ENCODE measurements around the gene RETN. TPM values are rescaled to one million over a fixed set of nuclear protein-coding genes. Genes with fewer than 3 reads are reported as not detected.

RETN gene
- total and polyA plus RNA-seq, 2 experiments from 2014 or later: not detected

GRCh38 chr19:7691497-7691896, 22.6 kb downstream of the RETN start:
- peaks cover 4% of the 10 kb centered on the region; the same call in 1 of the 2 replicates for H3K9me2 ChIP-seq (ENCODE audit: insufficient read depth)
- H3K27ac Mint-ChIP-seq: no peak overlapping the region
- H3K36me3 Mint-ChIP-seq (ENCODE audit: low read depth): no peaks in the 10 kb centered on the region
- H3K36me3 ChIP-seq (ENCODE audit: insufficient read depth): no peaks in the 10 kb centered on the region
- ATAC-seq (no peak), DNase-seq (ENCODE audit: low spot score) (no peak)
- no peaks in the 10 kb centered on the region for H3F3A ChIP-seq (replicated peaks; ENCODE audit: low read depth)
- H4K20me1 ChIP-seq (replicated peaks; ENCODE audit: insufficient read depth): no peaks in the 10 kb centered on the region
- peaks cover under 1% of the 10 kb centered on the region; the same call in 1 of the 3 replicates for H3K4me1 Mint-ChIP-seq
- no peaks in the 10 kb centered on the region for H3K4me1 ChIP-seq (ENCODE audit: insufficient read depth)
- no peak overlapping the region for H3K4me3 ChIP-seq
- H2AFZ ChIP-seq: no peak overlapping the region
- 0 out of 2 replicates have a peak, but pooled peaks cover 2% of the 10 kb centered on the region for H3K27me3 ChIP-seq (ENCODE audit: insufficient read depth)
- H3K79me2 ChIP-seq (replicated peaks; ENCODE audit: insufficient read depth): no peaks in the 10 kb centered on the region
- no peak overlapping the region for H3K4me2 ChIP-seq
- H3K4me3 Mint-ChIP-seq: no peak overlapping the region
- H3K27me3 Mint-ChIP-seq (ENCODE audit: insufficient read depth, low read depth, poor library complexity): peaks cover 8% of the 10 kb centered on the region
- H3K9me3 Mint-ChIP-seq: no peaks in the 10 kb centered on the region
- TF ChIP-seq EZH2 (IDR thresholded peaks at IDR 0.05; ENCODE audit: low read depth, unreplicated experiment) (no peak), REST (IDR thresholded peaks at IDR 0.05; ENCODE audit: unreplicated experiment) (no peak), CREB1 (CRISPR knock-in tag; IDR thresholded peaks at IDR 0.05; ENCODE audit: low read depth) (no peak), POLR2AphosphoS5 (IDR thresholded peaks at IDR 0.05; ENCODE audit: low read depth) (no peak)
- H3K27ac ChIP-seq (ENCODE audit: low read depth): no peak overlapping the region

- no peak overlapping the region for H3K4me3 ChIP-seq
- H3F3A ChIP-seq (replicated peaks; ENCODE audit: low read depth): no peaks in the 10 kb centered on the region
- Mint-ChIP-seq H3K27me3 (ENCODE audit: insufficient read depth, low read depth, poor library complexity) (peaks cover 6% of the 10 kb centered on the region), H3K36me3 (ENCODE audit: low read depth) (no peaks in the 10 kb centered on the region), H3K4me3 (no peak overlapping the region), H3K9me3 (no peaks in the 10 kb centered on the region; the same call in 2 of the 3 replicates), H3K4me1 (peaks cover 9% of the 10 kb centered on the region; the same call in 2 of the 3 replicates), H3K27ac (no peak overlapping the region)
- no peaks in the 10 kb centered on the region for H3K79me2 ChIP-seq (replicated peaks; ENCODE audit: insufficient read depth)
- peaks cover 4% of the 10 kb centered on the region; the same call in 1 of the 2 replicates for H3K9me2 ChIP-seq (ENCODE audit: insufficient read depth)
- 0 out of 2 replicates have a peak, but pooled peaks cover 4% of the 10 kb centered on the region for H3K4me1 ChIP-seq (ENCODE audit: insufficient read depth)
- H3K27me3 ChIP-seq (ENCODE audit: insufficient read depth): 0 out of 2 replicates have a peak, but pooled peaks cover 2% of the 10 kb centered on the region
- no peak for DNase-seq (ENCODE audit: low spot score)
- H3K4me2 ChIP-seq: no peak overlapping the region
- H3K27ac ChIP-seq (ENCODE audit: low read depth): no peak overlapping the region
- H4K20me1 ChIP-seq (replicated peaks; ENCODE audit: insufficient read depth): no peaks in the 10 kb centered on the region
- no peak overlapping the region for H2AFZ ChIP-seq
- H3K36me3 ChIP-seq (ENCODE audit: insufficient read depth): no peaks in the 10 kb centered on the region
- no peak for ATAC-seq
- TF ChIP-seq EZH2 (IDR thresholded peaks at IDR 0.05; ENCODE audit: low read depth, unreplicated experiment): no peak
- no peak for TF ChIP-seq POLR2AphosphoS5 (IDR thresholded peaks at IDR 0.05; ENCODE audit: low read depth)
- no peak for TF ChIP-seq REST (IDR thresholded peaks at IDR 0.05; ENCODE audit: unreplicated experiment)
- no peak for TF ChIP-seq ZNF462 (CRISPR knock-in tag; IDR thresholded peaks at IDR 0.05)
- no peak for TF ChIP-seq NANOG (IDR thresholded peaks at IDR 0.05; ENCODE audit: borderline replicate concordance)
Measured at GRCh38 chr19:7692417-7693088, 23.7 kb downstream of the RETN start.
